ENCODE results near the gene SCN1B.
"Not testable (repeated sequence)": the region's sequence is repeated elsewhere in the genome, so short reads cannot be mapped to it uniquely, and the experiment has no call there.

SCN1B gene

GRCh38 chr19:35022460-35022859, 7.8 kb upstream of the SCN1B start:
- no peaks in the 10 kb centered on the region for H3K27me3 Mint-ChIP-seq

GRCh38 chr19:35023428-35023827, 6.8 kb upstream of the SCN1B start:
- Mint-ChIP-seq H3K27me3 (no peaks in the 10 kb centered on the region), H3K9me3 (no peaks in the 10 kb centered on the region), H3K27ac (no peak overlapping the region), H3K36me3 (peaks cover 82% of the 10 kb centered on the region), H3K4me3 (no peak overlapping the region), H3K4me1 (no peaks in the 10 kb centered on the region)
- no peak for ATAC-seq

More at GRCh38 chr19:35022460-35022859, 7.8 kb upstream of the SCN1B start:
- peaks cover 4% of the 10 kb centered on the region for H3K4me1 Mint-ChIP-seq
- peaks cover 84% of the 10 kb centered on the region for H3K36me3 Mint-ChIP-seq
- no peak overlapping the region for H3K4me3 Mint-ChIP-seq
- H3K9me3 Mint-ChIP-seq: no peaks in the 10 kb centered on the region
- H3K27ac Mint-ChIP-seq: no peak overlapping the region
- no peak for ATAC-seq

GRCh38 chr19:35024095-35024494, 6.2 kb upstream of the SCN1B start:
- Mint-ChIP-seq H3K9me3 (no peaks in the 10 kb centered on the region), H3K4me1 (no peaks in the 10 kb centered on the region), H3K27me3 (peaks cover under 1% of the 10 kb centered on the region), H3K27ac (no peak overlapping the region), H3K4me3 (no peak overlapping the region), H3K36me3 (peaks cover 77% of the 10 kb centered on the region)
- no peak for ATAC-seq

- Mint-ChIP-seq H3K4me3 (no peak overlapping the region), H3K4me1 (peaks cover under 1% of the 10 kb centered on the region), H3K36me3 (peaks cover 60% of the 10 kb centered on the region), H3K27me3 (peaks cover 12% of the 10 kb centered on the region), H3K27ac (no peak overlapping the region), H3K9me3 (no peaks in the 10 kb centered on the region)
- no peak for ATAC-seq
These were observed 4.3 kb upstream of the SCN1B start for GRCh38 chr19:35025969-35026368.

- Mint-ChIP-seq H3K27ac (no peak overlapping the region), H3K36me3 (peaks cover 56% of the 10 kb centered on the region), H3K4me3 (no peak overlapping the region), H3K9me3 (no peaks in the 10 kb centered on the region), H3K27me3 (peaks cover 16% of the 10 kb centered on the region), H3K4me1 (peaks cover 5% of the 10 kb centered on the region)
- no peak for ATAC-seq
These were observed 3.9 kb upstream of the SCN1B start for GRCh38 chr19:35026418-35026817.

GRCh38 chr19:35027009-35027408, 3.3 kb upstream of the SCN1B start:
- Mint-ChIP-seq H3K27ac (no peak overlapping the region), H3K4me3 (no peak overlapping the region), H3K4me1 (peaks cover 7% of the 10 kb centered on the region), H3K27me3 (peaks cover 22% of the 10 kb centered on the region), H3K9me3 (no peaks in the 10 kb centered on the region), H3K36me3 (peaks cover 52% of the 10 kb centered on the region)
- no peak for ATAC-seq

- Mint-ChIP-seq H3K36me3 (peaks cover 42% of the 10 kb centered on the region), H3K9me3 (no peaks in the 10 kb centered on the region), H3K4me3 (no peak overlapping the region), H3K4me1 (peaks cover 7% of the 10 kb centered on the region), H3K27ac (no peak overlapping the region), H3K27me3 (peaks cover 32% of the 10 kb centered on the region)
- no peak for ATAC-seq
These were observed 2.2 kb upstream of the SCN1B start for GRCh38 chr19:35027851-35028599.

- not testable (repeated sequence) for ATAC-seq, H3K9me3 Mint-ChIP-seq, H3K27ac Mint-ChIP-seq, H3K4me3 Mint-ChIP-seq, H3K4me1 Mint-ChIP-seq
- Mint-ChIP-seq H3K36me3 (peaks cover 37% of the 10 kb centered on the region), H3K27me3 (peaks cover 37% of the 10 kb centered on the region)
These were observed 1.7 kb upstream of the SCN1B start for GRCh38 chr19:35028600-35028885.

- H3K27me3 Mint-ChIP-seq: peaks cover 45% of the 10 kb centered on the region
- not testable (repeated sequence) for H3K4me3 Mint-ChIP-seq, ATAC-seq, H3K27ac Mint-ChIP-seq, H3K9me3 Mint-ChIP-seq, H3K4me1 Mint-ChIP-seq
- H3K36me3 Mint-ChIP-seq: peaks cover 29% of the 10 kb centered on the region
These were observed 964 bp upstream of the SCN1B start for GRCh38 chr19:35029275-35029736.

GRCh38 chr19:35029737-35030256, 473 bp upstream of the SCN1B start:
- H3K36me3 Mint-ChIP-seq: peaks cover 26% of the 10 kb centered on the region
- peak; percentile 2 for ATAC-seq
- H3K27me3 Mint-ChIP-seq: peaks cover 50% of the 10 kb centered on the region
- no peak overlapping the region for H3K27ac Mint-ChIP-seq
- no peaks in the 10 kb centered on the region for H3K9me3 Mint-ChIP-seq
- H3K4me3 Mint-ChIP-seq: peak overlapping the region; percentile 17
- H3K4me1 Mint-ChIP-seq: peaks cover 7% of the 10 kb centered on the region

- Mint-ChIP-seq H3K27me3 (peaks cover 50% of the 10 kb centered on the region), H3K4me3 (peak overlapping the region; percentile 15), H3K27ac (no peak overlapping the region), H3K4me1 (peaks cover 7% of the 10 kb centered on the region), H3K36me3 (peaks cover 21% of the 10 kb centered on the region), H3K9me3 (no peaks in the 10 kb centered on the region)
- ATAC-seq: no peak
These were observed 1.0 kb downstream of the SCN1B start for GRCh38 chr19:35031072-35031881.

GRCh38 chr19:35032356-35032865, 2.1 kb downstream of the SCN1B start:
- Mint-ChIP-seq H3K27me3 (peaks cover 50% of the 10 kb centered on the region), H3K4me3 (no peak overlapping the region), H3K4me1 (peaks cover 11% of the 10 kb centered on the region), H3K27ac (no peak overlapping the region), H3K9me3 (no peaks in the 10 kb centered on the region), H3K36me3 (peaks cover 10% of the 10 kb centered on the region)
- no peak for ATAC-seq

GRCh38 chr19:35033067-35034004, 3.1 kb downstream of the SCN1B start:
- Mint-ChIP-seq H3K36me3 (peaks cover 2% of the 10 kb centered on the region), H3K9me3 (no peaks in the 10 kb centered on the region), H3K27me3 (peaks cover 50% of the 10 kb centered on the region), H3K4me1 (peaks cover 20% of the 10 kb centered on the region), H3K4me3 (no peak overlapping the region), H3K27ac (no peak overlapping the region)
- ATAC-seq: no peak

- no peaks in the 10 kb centered on the region for H3K36me3 Mint-ChIP-seq
- no peak overlapping the region for H3K27ac Mint-ChIP-seq
- H3K27me3 Mint-ChIP-seq: peaks cover 50% of the 10 kb centered on the region
- no peak for ATAC-seq
- H3K4me1 Mint-ChIP-seq: peaks cover 28% of the 10 kb centered on the region
- no peak overlapping the region for H3K4me3 Mint-ChIP-seq
- H3K9me3 Mint-ChIP-seq: no peaks in the 10 kb centered on the region
These were observed 3.8 kb downstream of the SCN1B start for GRCh38 chr19:35034005-35034502.
